Astrocyte (in vitro differentiated cells and primary cell): ENCODE data around the gene FER. TPM values are rescaled to one million over a fixed set of nuclear protein-coding genes. Genes with fewer than 3 reads are reported as not detected.

Experiments used
- DNase-seq: peaks from one replicate; pipeline ENCODE4 v3.0.0-alpha.2; 2010; ENCODE audit warnings: low read depth
- FAIRE-seq: peaks from 2 replicates; lab custom pipeline; 2011; peaks lifted over from hg19 to GRCh38; lab: Jason Lieb, UNC
- H2AFZ ChIP-seq: 2 replicates; pipeline ENCODE4 v1.6.0; 2012; ENCODE audit warnings: low read depth, low read length, inconsistent platforms
- H3K27ac ChIP-seq: 2 replicates; pipeline ENCODE4 v1.5.1; 2011; ENCODE audit warnings: low read depth, low read length, inconsistent platforms
- H3K27me3 ChIP-seq: 2 replicates; pipeline ENCODE4 v1.6.0; 2011; ENCODE audit warnings: low read length, inconsistent platforms; ENCODE audit not compliant: insufficient read depth
- H3K36me3 ChIP-seq: 2 replicates; pipeline ENCODE4 v1.5.1; 2011; ENCODE audit warnings: low read length, inconsistent platforms; ENCODE audit not compliant: insufficient read depth
- H3K4me1 ChIP-seq: 2 replicates; pipeline ENCODE4 v1.5.1; 2011; ENCODE audit warnings: low read length, inconsistent platforms; ENCODE audit not compliant: insufficient read depth
- H3K4me2 ChIP-seq: 2 replicates; pipeline ENCODE4 v1.6.0; 2012; ENCODE audit warnings: low read length, inconsistent platforms
- H3K4me3 ChIP-seq: 2 replicates; pipeline ENCODE4 v1.5.1; 2011; ENCODE audit warnings: low read depth, mild to moderate bottlenecking, low read length, inconsistent platforms; ENCODE audit not compliant: insufficient read depth
- H3K79me2 ChIP-seq: 2 replicates; pipeline ENCODE4 v1.6.0; 2012; ENCODE audit warnings: mild to moderate bottlenecking, low read length, inconsistent platforms; ENCODE audit not compliant: insufficient read depth
- H3K9ac ChIP-seq: 2 replicates; pipeline ENCODE4 v1.6.0; 2012; ENCODE audit warnings: mild to moderate bottlenecking, low read length, inconsistent platforms
- H3K9me3 ChIP-seq: 2 replicates; pipeline ENCODE4 v1.5.1; 2012; ENCODE audit warnings: low read depth, mild to moderate bottlenecking, low read length, inconsistent platforms; ENCODE audit not compliant: insufficient read depth
- H4K20me1 ChIP-seq: 2 replicates; pipeline ENCODE4 v1.6.0; 2012; ENCODE audit warnings: low read length, inconsistent platforms; ENCODE audit not compliant: insufficient read depth
- H3K27ac Mint-ChIP-seq: one replicate; pipeline ENCODE4 v1.8.0; 2021; ENCODE audit warnings: mild to moderate bottlenecking, mixed read lengths; ENCODE audit not compliant: unreplicated experiment
- H3K27me3 Mint-ChIP-seq: one replicate; pipeline ENCODE4 v1.8.0; 2021; ENCODE audit warnings: low read depth, mixed read lengths; ENCODE audit not compliant: unreplicated experiment
- H3K36me3 Mint-ChIP-seq: one replicate; pipeline ENCODE4 v1.8.0; 2021; ENCODE audit warnings: low read depth, mixed read lengths; ENCODE audit not compliant: unreplicated experiment
- H3K4me1 Mint-ChIP-seq: one replicate; pipeline ENCODE4 v1.8.0; 2021; ENCODE audit warnings: low read depth, mixed read lengths; ENCODE audit not compliant: unreplicated experiment
- H3K4me3 Mint-ChIP-seq: one replicate; pipeline ENCODE4 v1.8.0; 2021; ENCODE audit warnings: mild to moderate bottlenecking, moderate library complexity, mixed read lengths; ENCODE audit not compliant: unreplicated experiment
- H3K9me3 Mint-ChIP-seq: one replicate; pipeline ENCODE4 v1.8.0; 2021; ENCODE audit warnings: mild to moderate bottlenecking, mixed read lengths; ENCODE audit not compliant: unreplicated experiment
- EZH2 ChIP-seq: IDR thresholded peaks from 2 replicates; pipeline ENCODE4 v1.6.1; 2012; ENCODE audit warnings: mild to moderate bottlenecking, low read length, inconsistent platforms; ENCODE audit not compliant: insufficient read depth
- total RNA-seq: library from RNA; stranded (reverse); gene quantifications from 2 replicates; pipeline ENCODE4 v1.2.1, GENCODE V29; 2021
- TF ChIP-seq, protein P1 (sequence below): IDR thresholded peaks from 2 replicates; pipeline ENCODE4 v1.5.1; 2011; ENCODE audit warnings: low read depth, mild to moderate bottlenecking, inconsistent platforms, low read length, moderate library complexity; ENCODE audit not compliant: insufficient read depth

Gene FER
- total RNA-seq, 1 donor from 2014 or later = 21.6 TPM

DNA sequence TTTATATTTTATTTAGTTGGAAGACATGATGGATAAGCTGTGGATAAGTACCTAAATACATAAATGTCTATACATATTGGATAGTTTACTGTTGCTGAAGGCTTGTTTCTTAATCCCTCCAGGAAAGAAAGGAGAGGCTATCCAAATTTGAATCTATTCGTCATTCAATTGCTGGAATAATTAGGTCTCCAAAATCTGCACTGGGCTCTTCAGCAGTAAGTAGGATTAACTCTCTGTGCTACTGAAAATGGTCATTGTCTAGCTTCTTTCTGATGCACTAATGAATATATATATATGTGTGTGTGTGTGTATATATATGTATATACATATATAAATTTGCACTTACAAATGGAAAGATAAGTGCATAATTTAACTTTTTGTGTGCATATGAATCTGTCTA, 198.3 kb downstream of the FER start:
- Mint-ChIP-seq H3K4me3 (no peak overlapping the region), H3K36me3 (no peaks in the 10 kb centered on the region), H3K4me1 (no peaks in the 10 kb centered on the region), H3K27ac (no peak overlapping the region), H3K27me3 (no peaks in the 10 kb centered on the region), H3K9me3 (no peaks in the 10 kb centered on the region)
- no peak overlapping the region for H3K27ac ChIP-seq
- H3K4me2 ChIP-seq = no peak overlapping the region
- no peaks in the 10 kb centered on the region for H3K27me3 ChIP-seq
- no peak overlapping the region for H3K9ac ChIP-seq
- no peaks in the 10 kb centered on the region for H3K9me3 ChIP-seq
- H4K20me1 ChIP-seq = no peaks in the 10 kb centered on the region
- TF ChIP-seq, protein P1, sequence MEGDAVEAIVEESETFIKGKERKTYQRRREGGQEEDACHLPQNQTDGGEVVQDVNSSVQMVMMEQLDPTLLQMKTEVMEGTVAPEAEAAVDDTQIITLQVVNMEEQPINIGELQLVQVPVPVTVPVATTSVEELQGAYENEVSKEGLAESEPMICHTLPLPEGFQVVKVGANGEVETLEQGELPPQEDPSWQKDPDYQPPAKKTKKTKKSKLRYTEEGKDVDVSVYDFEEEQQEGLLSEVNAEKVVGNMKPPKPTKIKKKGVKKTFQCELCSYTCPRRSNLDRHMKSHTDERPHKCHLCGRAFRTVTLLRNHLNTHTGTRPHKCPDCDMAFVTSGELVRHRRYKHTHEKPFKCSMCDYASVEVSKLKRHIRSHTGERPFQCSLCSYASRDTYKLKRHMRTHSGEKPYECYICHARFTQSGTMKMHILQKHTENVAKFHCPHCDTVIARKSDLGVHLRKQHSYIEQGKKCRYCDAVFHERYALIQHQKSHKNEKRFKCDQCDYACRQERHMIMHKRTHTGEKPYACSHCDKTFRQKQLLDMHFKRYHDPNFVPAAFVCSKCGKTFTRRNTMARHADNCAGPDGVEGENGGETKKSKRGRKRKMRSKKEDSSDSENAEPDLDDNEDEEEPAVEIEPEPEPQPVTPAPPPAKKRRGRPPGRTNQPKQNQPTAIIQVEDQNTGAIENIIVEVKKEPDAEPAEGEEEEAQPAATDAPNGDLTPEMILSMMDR = no peak
- no peak for TF ChIP-seq EZH2
- FAIRE-seq (no peak), DNase-seq (no peak)
- H3K4me3 ChIP-seq = no peak overlapping the region
- no peak overlapping the region for H2AFZ ChIP-seq
- H3K36me3 ChIP-seq = no peaks in the 10 kb centered on the region
- H3K4me1 ChIP-seq = no peaks in the 10 kb centered on the region
- H3K79me2 ChIP-seq = no peaks in the 10 kb centered on the region

- no peak for DNase-seq
- Mint-ChIP-seq H3K4me3 (no peak overlapping the region), H3K36me3 (no peaks in the 10 kb centered on the region), H3K4me1 (no peaks in the 10 kb centered on the region), H3K9me3 (no peaks in the 10 kb centered on the region), H3K27ac (no peak overlapping the region), H3K27me3 (no peaks in the 10 kb centered on the region)
- TF ChIP-seq, protein P1 = no peak
- TF ChIP-seq EZH2 = no peak
- Histone ChIP-seq H4K20me1 (no peaks in the 10 kb centered on the region), H2AFZ (no peak overlapping the region), H3K79me2 (no peaks in the 10 kb centered on the region), H3K27ac (no peak overlapping the region), H3K27me3 (no peaks in the 10 kb centered on the region), H3K4me2 (no peak overlapping the region), H3K9ac (no peak overlapping the region), H3K4me1 (no peaks in the 10 kb centered on the region), H3K4me3 (no peak overlapping the region), H3K9me3 (no peaks in the 10 kb centered on the region), H3K36me3 (no peaks in the 10 kb centered on the region)
- no peak for FAIRE-seq
Measured at GRCh38 chr5:108947164-108947563, 199.5 kb downstream of the FER start.

DNA sequence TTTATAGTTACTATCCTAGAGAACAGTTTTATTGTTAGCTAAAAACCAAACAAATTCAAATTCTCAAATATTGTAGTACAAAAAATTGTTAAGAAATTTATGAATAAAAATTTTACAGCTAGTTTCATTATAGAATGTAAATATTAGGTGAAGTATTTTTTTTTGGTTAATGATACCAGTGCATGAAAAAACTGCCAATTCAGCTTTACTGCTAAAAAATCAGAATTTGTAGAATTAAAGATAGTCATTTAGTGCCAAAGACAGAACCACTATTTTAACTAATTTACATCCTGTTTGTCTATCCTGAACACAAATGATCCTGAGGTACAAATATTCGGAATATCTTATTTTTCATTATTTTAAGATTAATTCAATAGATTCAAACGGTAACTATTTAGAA, 202.6 kb downstream of the FER start:
- Histone ChIP-seq H3K4me2 (no peak overlapping the region), H3K27me3 (no peaks in the 10 kb centered on the region), H3K27ac (no peak overlapping the region), H3K36me3 (no peaks in the 10 kb centered on the region), H3K9me3 (no peaks in the 10 kb centered on the region), H3K4me3 (no peak overlapping the region), H3K79me2 (no peaks in the 10 kb centered on the region), H3K4me1 (no peaks in the 10 kb centered on the region), H4K20me1 (no peaks in the 10 kb centered on the region), H2AFZ (no peak overlapping the region), H3K9ac (no peak overlapping the region)
- TF ChIP-seq EZH2 = no peak
- TF ChIP-seq, protein P1 = no peak
- Mint-ChIP-seq H3K4me3 (no peak overlapping the region), H3K9me3 (no peaks in the 10 kb centered on the region), H3K36me3 (no peaks in the 10 kb centered on the region), H3K27ac (no peak overlapping the region), H3K4me1 (no peaks in the 10 kb centered on the region), H3K27me3 (no peaks in the 10 kb centered on the region)
- FAIRE-seq (no peak), DNase-seq (no peak)
